Stimulated activated CD4-positive, alpha-beta T cell treated with anti-CD3 and anti-CD28 coated beads, Interleukin-2, amount 100 ng/mL, for 24 hours (primary cell): Measurements from ENCODE around the gene ST3GAL6.

Experiments used
- DNase-seq, 2 donors: peaks; one replicate each; pipeline ENCODE4 v3.0.0-alpha.2; 2020

The ST3GAL6 gene

GRCh38 chr3:98741121-98741716 is 21.9 kb upstream of the ST3GAL6 start:
- no peak for DNase-seq

GRCh38 chr3:98743071-98743470 is 20.1 kb upstream of the ST3GAL6 start:
- no peak for DNase-seq

GRCh38 chr3:98744283-98744682 is 18.9 kb upstream of the ST3GAL6 start:
- DNase-seq: no peak

GRCh38 chr3:98745718-98746117 is 17.4 kb upstream of the ST3GAL6 start:
- DNase-seq: no peak

GRCh38 chr3:98746122-98746521 is 17.0 kb upstream of the ST3GAL6 start:
- DNase-seq: no peak

GRCh38 chr3:98746882-98747281 is 16.3 kb upstream of the ST3GAL6 start:
- no peak for DNase-seq

- DNase-seq: no peak
Measured at GRCh38 chr3:98750276-98750919, 12.7 kb upstream of the ST3GAL6 start.

GRCh38 chr3:98754483-98754882 is 8.7 kb upstream of the ST3GAL6 start:
- DNase-seq: no peak

GRCh38 chr3:98755601-98756000 is 7.5 kb upstream of the ST3GAL6 start:
- no peak for DNase-seq

GRCh38 chr3:98759629-98760028 is 3.5 kb upstream of the ST3GAL6 start:
- DNase-seq: no peak

- no peak for DNase-seq
Measured at GRCh38 chr3:98761643-98762229, 1.4 kb upstream of the ST3GAL6 start.

GRCh38 chr3:98763819-98764418 is 779 bp downstream of the ST3GAL6 start:
- no peak for DNase-seq

GRCh38 chr3:98764472-98764884 is 1.3 kb downstream of the ST3GAL6 start:
- DNase-seq: no peak

- DNase-seq: no peak
Measured at GRCh38 chr3:98765721-98766120, 2.6 kb downstream of the ST3GAL6 start.

GRCh38 chr3:98766924-98767323 is 3.8 kb downstream of the ST3GAL6 start:
- DNase-seq: no peak

GRCh38 chr3:98768961-98769360 is 5.8 kb downstream of the ST3GAL6 start:
- no peak for DNase-seq

GRCh38 chr3:98769448-98769847 is 6.3 kb downstream of the ST3GAL6 start:
- DNase-seq: no peak

- no peak for DNase-seq
Measured at GRCh38 chr3:98770261-98771039, 7.3 kb downstream of the ST3GAL6 start.

- no peak for DNase-seq
Measured at GRCh38 chr3:98772022-98772421, 8.9 kb downstream of the ST3GAL6 start.

- no peak for DNase-seq
Measured at GRCh38 chr3:98775459-98776139, 12.5 kb downstream of the ST3GAL6 start.

GRCh38 chr3:98776140-98776493 is 13.0 kb downstream of the ST3GAL6 start:
- no peak for DNase-seq

GRCh38 chr3:98777286-98777685 is 14.1 kb downstream of the ST3GAL6 start:
- no peak for DNase-seq

GRCh38 chr3:98777801-98778220 is 14.7 kb downstream of the ST3GAL6 start:
- DNase-seq: no peak
